Bronchial epithelial cell (primary cell): ENCODE results near the gene CFAP210. TPM values are rescaled to one million over a fixed set of nuclear protein-coding genes. Genes with fewer than 3 reads are reported as not detected.

Source experiments
- DNase-seq: peaks from one replicate; pipeline ENCODE4 v3.0.0-alpha.2; 2010; ENCODE audit warnings: low read depth
- FAIRE-seq: peaks from 2 replicates; lab custom pipeline; 2011; peaks lifted over from hg19 to GRCh38; lab: Jason Lieb, UNC
- H3K27me3 ChIP-seq: 2 replicates; pipeline ENCODE4 v1.5.1; 2011; ENCODE audit warnings: low read length; ENCODE audit not compliant: control insufficient read depth, insufficient read depth
- H3K36me3 ChIP-seq: 2 replicates; pipeline ENCODE4 v1.5.1; 2011; ENCODE audit warnings: low read length; ENCODE audit not compliant: control insufficient read depth, insufficient read depth
- H3K4me3 ChIP-seq: 2 replicates; pipeline ENCODE4 v1.5.1; 2011; ENCODE audit warnings: mild to moderate bottlenecking, low read depth, low read length, control low read depth
- total RNA-seq: library from RNA; depleted of rRNA; stranded (reverse); fragments of >200 nt; gene quantifications from 2 replicates; pipeline ENCODE4 v1.2.1, GENCODE V29; 2014
- TF ChIP-seq, protein P1 (sequence below): IDR thresholded peaks from 2 replicates; pipeline ENCODE4 v1.5.1; 2011; ENCODE audit warnings: mild to moderate bottlenecking, moderate library complexity, low read length, control low read depth, inconsistent platforms; ENCODE audit not compliant: insufficient read depth, severe bottlenecking

CFAP210 gene, protein sequence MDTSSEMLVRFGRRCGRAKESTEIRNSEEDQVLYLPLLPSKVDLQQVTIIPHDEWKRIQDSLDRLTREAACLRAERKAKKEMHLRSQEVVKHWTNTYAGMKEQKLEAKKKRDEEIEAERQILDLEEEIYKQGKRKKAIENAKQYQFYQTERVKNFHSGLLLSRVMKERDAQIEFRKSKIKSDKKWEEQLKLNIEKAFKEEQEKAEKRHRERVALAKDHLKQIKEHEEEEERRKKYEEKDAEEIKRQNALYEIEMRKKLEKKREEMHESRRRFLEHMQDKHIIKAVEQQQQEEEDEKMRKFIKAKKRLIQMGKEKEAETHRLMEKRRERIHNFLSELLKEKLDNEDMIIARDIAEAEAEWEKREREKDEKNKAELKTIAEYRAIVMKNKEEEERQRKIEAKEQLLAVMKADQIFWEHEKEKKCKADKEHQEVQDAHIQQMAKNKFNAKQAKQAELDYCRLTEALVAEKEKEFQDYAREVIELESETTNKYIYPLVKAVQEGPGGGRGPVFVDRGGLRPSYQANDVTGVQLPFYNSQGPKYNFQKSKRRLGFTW
- not detected in 2 replicates for total RNA-seq

DNA sequence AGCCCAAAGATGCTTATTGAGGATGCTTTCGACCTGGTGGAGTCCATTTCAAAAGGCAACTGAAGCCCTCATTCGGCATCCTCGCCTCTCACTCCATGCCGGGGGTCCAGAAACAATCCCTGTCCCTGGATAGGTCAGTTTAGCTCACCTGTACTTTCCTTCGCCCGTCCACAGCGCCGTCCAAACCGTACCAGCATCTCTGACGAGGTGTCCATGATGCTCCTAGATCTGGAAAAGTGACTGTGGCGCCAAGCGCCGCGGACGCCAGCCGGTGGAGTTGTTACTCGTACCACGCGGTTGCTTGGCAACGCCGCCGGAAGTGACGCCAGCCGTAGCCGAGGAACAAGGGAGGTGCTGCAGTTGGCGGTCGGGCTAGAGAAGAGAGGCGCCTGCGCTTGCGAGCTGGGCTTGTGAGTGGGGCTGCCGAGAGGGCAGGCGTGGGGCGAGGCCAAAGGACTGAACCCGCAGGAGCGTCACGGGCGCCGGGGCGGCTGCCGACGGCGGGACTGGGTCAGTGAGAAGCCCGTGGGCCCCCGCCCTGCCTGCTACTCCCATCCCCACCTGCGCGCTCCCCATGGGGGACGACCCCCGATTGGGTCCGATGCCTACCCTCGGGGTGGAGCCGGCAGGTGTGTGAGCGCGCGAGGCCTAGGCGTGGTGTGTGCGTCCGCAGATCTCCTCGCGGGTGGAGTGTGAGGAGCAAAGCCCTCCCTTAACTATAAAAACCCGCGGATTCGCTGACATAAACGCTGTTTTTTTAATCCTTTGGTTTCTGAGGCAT is at the start of gene CFAP210, which contains the start of gene PHOSPHO2:
Gene CFAP210, minus strand, starts transcription at position 293 of the 781 bp plus-strand sequence. Its CDS starts 78 bp downstream, at position 215.
Gene PHOSPHO2, plus strand, starts transcription at position 357 of the 781 bp plus-strand sequence. CDS start 6,503 bp downstream, outside the sequence.
- H3K4me3 ChIP-seq: peak within 1 kb of the TSS; percentile 77
- FAIRE-seq (no peak), DNase-seq (peak; percentile 92)
- H3K36me3 ChIP-seq: peaks cover 2% of the 10 kb centered on the region
- TF ChIP-seq, protein P1, sequence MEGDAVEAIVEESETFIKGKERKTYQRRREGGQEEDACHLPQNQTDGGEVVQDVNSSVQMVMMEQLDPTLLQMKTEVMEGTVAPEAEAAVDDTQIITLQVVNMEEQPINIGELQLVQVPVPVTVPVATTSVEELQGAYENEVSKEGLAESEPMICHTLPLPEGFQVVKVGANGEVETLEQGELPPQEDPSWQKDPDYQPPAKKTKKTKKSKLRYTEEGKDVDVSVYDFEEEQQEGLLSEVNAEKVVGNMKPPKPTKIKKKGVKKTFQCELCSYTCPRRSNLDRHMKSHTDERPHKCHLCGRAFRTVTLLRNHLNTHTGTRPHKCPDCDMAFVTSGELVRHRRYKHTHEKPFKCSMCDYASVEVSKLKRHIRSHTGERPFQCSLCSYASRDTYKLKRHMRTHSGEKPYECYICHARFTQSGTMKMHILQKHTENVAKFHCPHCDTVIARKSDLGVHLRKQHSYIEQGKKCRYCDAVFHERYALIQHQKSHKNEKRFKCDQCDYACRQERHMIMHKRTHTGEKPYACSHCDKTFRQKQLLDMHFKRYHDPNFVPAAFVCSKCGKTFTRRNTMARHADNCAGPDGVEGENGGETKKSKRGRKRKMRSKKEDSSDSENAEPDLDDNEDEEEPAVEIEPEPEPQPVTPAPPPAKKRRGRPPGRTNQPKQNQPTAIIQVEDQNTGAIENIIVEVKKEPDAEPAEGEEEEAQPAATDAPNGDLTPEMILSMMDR: no peak
- no peaks in the 10 kb centered on the region for H3K27me3 ChIP-seq

DNA sequence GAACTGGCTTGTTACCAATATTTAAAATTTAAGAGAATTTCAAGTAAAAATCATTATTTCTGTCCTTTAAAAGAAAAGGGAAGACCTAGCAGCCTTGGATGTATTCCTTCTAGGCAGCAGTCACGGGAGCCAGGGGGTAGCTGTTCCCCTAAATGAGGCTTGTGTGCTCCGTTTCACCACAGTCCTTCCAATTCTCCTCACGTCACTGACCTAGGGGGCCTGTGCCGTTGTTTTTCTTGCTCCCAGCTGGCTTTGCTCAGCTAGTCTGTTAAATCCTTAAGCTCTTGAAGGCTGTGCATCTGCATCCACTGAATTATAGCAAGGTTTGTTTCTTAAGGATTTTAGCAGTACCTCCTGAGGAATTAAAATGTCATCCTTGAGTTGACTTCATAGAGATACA is 49.3 kb upstream of the CFAP210 start:
- H3K36me3 ChIP-seq: no peaks in the 10 kb centered on the region
- no peak for FAIRE-seq
- no peak overlapping the region for H3K4me3 ChIP-seq
- DNase-seq: no peak
- TF ChIP-seq, protein P1: no peak
- H3K27me3 ChIP-seq: no peaks in the 10 kb centered on the region

DNA sequence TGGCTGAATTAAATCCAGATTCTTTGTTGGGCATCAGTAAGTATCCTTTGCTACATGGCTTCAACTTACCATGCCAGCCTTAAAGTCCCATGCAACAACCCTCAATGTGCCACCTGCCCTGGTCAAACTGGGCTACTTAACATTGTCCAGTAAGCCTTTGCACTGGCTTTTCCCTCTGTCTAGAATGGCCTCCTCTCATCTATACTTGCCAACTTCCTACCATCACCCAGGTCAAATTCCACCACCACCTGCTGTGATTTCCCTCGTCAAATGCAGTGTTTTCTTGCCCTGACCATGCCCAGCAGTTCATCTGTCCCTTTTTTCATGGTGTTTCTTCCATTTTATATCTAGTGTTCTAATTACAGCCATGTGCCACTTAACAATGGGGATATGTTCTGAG is 45.1 kb upstream of the CFAP210 start:
- TF ChIP-seq, protein P1: no peak
- Histone ChIP-seq H3K4me3 (no peak overlapping the region), H3K27me3 (no peaks in the 10 kb centered on the region), H3K36me3 (no peaks in the 10 kb centered on the region)
- no peak for DNase-seq
- FAIRE-seq: no peak

DNA sequence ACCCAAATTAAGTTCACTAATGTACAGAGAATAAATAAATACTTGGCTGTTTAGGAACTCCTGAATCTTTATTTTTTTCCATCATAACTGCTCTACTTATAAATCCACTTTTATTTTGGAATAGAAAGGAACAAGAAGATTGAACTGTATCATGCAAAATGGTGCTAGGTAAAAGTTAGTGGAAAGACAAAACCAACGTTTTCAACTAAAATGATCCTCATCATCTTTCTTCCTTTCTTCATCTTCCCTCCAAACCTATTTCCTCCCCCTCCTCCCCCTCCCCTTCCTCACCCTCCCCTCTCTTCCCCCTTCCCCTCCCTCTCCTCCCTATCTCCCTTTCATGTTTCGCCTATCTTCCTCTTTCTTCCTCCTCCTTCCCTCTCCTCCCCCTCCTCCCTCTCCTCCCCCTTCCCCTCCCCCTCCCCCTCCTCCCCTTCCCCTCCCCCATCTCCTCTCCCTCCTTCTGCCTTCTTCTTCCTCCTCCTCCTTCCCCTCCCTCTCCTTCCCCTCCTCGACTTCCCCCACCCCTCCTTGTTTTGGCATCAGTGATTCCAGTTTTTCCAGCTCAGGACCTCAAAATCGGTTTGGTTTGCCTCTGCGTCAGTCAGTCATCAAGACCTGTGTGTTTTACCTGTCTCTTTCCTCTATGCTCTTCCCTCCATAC is 44.5 kb upstream of the CFAP210 start:
- no peak for FAIRE-seq
- no peaks in the 10 kb centered on the region for H3K27me3 ChIP-seq
- TF ChIP-seq, protein P1: no peak

DNA sequence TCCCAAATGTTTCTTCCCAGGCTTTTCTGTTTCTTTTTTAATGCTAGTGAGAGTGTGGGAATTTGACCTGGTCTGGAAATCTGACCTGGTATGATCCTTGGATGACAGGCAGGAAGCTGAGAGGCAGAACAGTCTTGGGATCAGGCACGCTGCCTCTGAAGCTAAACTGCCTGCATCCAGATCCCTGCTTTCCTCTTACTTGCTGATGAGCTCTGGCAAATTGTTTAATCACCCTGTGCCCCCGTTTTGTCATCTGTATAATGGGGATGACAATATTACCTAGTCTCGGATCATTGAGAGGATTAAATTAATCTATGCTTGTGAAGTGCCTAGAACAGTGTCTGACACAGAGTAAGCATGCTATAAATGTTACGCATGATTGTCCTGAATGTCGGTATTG is 42.7 kb upstream of the CFAP210 start:
- no peak for FAIRE-seq
- Histone ChIP-seq H3K36me3 (no peaks in the 10 kb centered on the region), H3K4me3 (no peak overlapping the region), H3K27me3 (no peaks in the 10 kb centered on the region)
- TF ChIP-seq, protein P1: no peak
- DNase-seq: no peak

More for the DNA sequence above, 44.5 kb upstream of the CFAP210 start:
- H3K4me3 ChIP-seq: no peak overlapping the region
- no peaks in the 10 kb centered on the region for H3K36me3 ChIP-seq
- no peak for DNase-seq
